Liver (tissue), 9 donors: Measurements from ENCODE around the gene CEP128. TPM values are rescaled to one million over a fixed set of nuclear protein-coding genes. Genes with fewer than 3 reads are reported as not detected.

ENCODE experiments used
- DNase-seq: peaks from one replicate; pipeline ENCODE4 v3.0.0-alpha.2; 2017; ENCODE audit warnings: low spot score
- H3K27ac ChIP-seq, 2 donors: one replicate each; pipeline ENCODE4 v1.7.0; 2013; ENCODE audit warnings: inconsistent platforms in 2 of 2, low read length in 2 of 2, control low read depth in 1 of 2, low read depth in 1 of 2, mild to moderate bottlenecking in 1 of 2
- H3K27me3 ChIP-seq, 4 donors: one replicate each; pipeline versions ENCODE4 v1.6.1 to v1.7.0; 2013; ENCODE audit warnings: low read length in 3 of 4, inconsistent platforms in 1 of 4, mild to moderate bottlenecking in 1 of 4, moderate library complexity in 1 of 4; ENCODE audit not compliant: control insufficient read depth in 4 of 4, insufficient read depth in 4 of 4
- H3K36me3 ChIP-seq, 4 donors: one replicate each; pipeline versions ENCODE4 v1.6.1 to v1.7.0; 2013; ENCODE audit warnings: low read length in 3 of 4, mild to moderate bottlenecking in 3 of 4, low read depth in 1 of 4, moderate library complexity in 1 of 4; ENCODE audit not compliant: control insufficient read depth in 4 of 4, insufficient read depth in 3 of 4
- H3K4me1 ChIP-seq, 4 donors: one replicate each; pipeline versions ENCODE4 v1.6.1 to v1.7.0; 2013; ENCODE audit warnings: low read length in 3 of 4, mild to moderate bottlenecking in 3 of 4, moderate library complexity in 1 of 4; ENCODE audit not compliant: control insufficient read depth in 4 of 4, insufficient read depth in 4 of 4
- H3K4me3 ChIP-seq, 3 donors: one replicate each; pipeline versions ENCODE4 v1.6.1 to v1.7.0; 2013; ENCODE audit warnings: low read length in 3 of 3, control low read depth in 1 of 3, low read depth in 1 of 3, mild to moderate bottlenecking in 1 of 3
- H3K9ac ChIP-seq, 2 donors: one replicate each; pipeline ENCODE4 v1.7.0; 2013; ENCODE audit warnings: low read length in 2 of 2, mild to moderate bottlenecking in 2 of 2, moderate library complexity in 2 of 2, control low read depth in 1 of 2, low read depth in 1 of 2
- H3K9me3 ChIP-seq, 4 donors: one replicate each; pipeline versions ENCODE4 v1.6.1 to v1.7.0; 2013; ENCODE audit warnings: low read length in 3 of 4; ENCODE audit not compliant: control insufficient read depth in 4 of 4
- EGR1 ChIP-seq, 2 donors: IDR thresholded peaks; 2 replicates each; pipeline ENCODE4 v1.6.1; 2016 to 2018; ENCODE audit warnings: antibody characterized with exemption in 2 of 2, low read depth in 2 of 2
- FOXA1 ChIP-seq: IDR thresholded peaks from 2 replicates; pipeline ENCODE4 v1.6.1; 2016; ENCODE audit warnings: antibody characterized with exemption
- FOXA2 ChIP-seq: IDR thresholded peaks from 2 replicates; pipeline ENCODE4 v1.6.1; 2016; ENCODE audit warnings: antibody characterized with exemption
- GABPA ChIP-seq, 2 donors: IDR thresholded peaks in 1 of 2; conservative IDR thresholded peaks in 1 of 2; 2 replicates each; pipeline ENCODE4 v1.6.1; 2016; ENCODE audit warnings: antibody characterized with exemption in 2 of 2, mild to moderate bottlenecking in 1 of 2, moderate library complexity in 1 of 2
- HNF4A ChIP-seq, 2 donors: conservative IDR thresholded peaks; 2 replicates each; pipeline ENCODE4 v1.6.1; 2016; ENCODE audit warnings: antibody characterized with exemption in 2 of 2, mild to moderate bottlenecking in 2 of 2
- HNF4G ChIP-seq: IDR thresholded peaks from 2 replicates; pipeline ENCODE4 v1.6.1; 2016; ENCODE audit warnings: antibody characterized with exemption
- JUND ChIP-seq, 2 donors: IDR thresholded peaks; 2 replicates each; pipeline ENCODE4 v1.6.1; 2016; ENCODE audit warnings: antibody characterized with exemption in 2 of 2
- NR2F2 ChIP-seq: IDR thresholded peaks from 2 replicates; pipeline ENCODE4 v1.6.1; 2016; ENCODE audit warnings: antibody characterized with exemption
- RAD21 ChIP-seq, 2 donors: IDR thresholded peaks; 2 replicates each; pipeline ENCODE4 v1.6.1; 2016; ENCODE audit warnings: antibody characterized with exemption in 2 of 2, mild to moderate bottlenecking in 2 of 2
- RXRA ChIP-seq, 2 donors: IDR thresholded peaks; 2 replicates each; pipeline ENCODE4 v1.6.1; 2017 to 2018; ENCODE audit warnings: antibody characterized with exemption in 2 of 2, mild to moderate bottlenecking in 1 of 2
- SP1 ChIP-seq: IDR thresholded peaks from 2 replicates; pipeline ENCODE4 v1.6.1; 2018; ENCODE audit warnings: antibody characterized with exemption, mild to moderate bottlenecking
- TAF1 ChIP-seq: conservative IDR thresholded peaks from 2 replicates; pipeline ENCODE4 v1.6.1; 2016; ENCODE audit warnings: antibody characterized with exemption, mild to moderate bottlenecking
- YY1 ChIP-seq: IDR thresholded peaks from 2 replicates; pipeline ENCODE4 v1.6.1; 2016; ENCODE audit warnings: antibody characterized with exemption, mild to moderate bottlenecking
- WGBS: extraction: QIAGEN DNeasy Blood & Tissue Kit; methylation state at CpG from one replicate; pipeline ENCODE4 v1.1.7; 2013; 5-methylcytosine and 5-hydroxymethylcytosine counted together
- polyA plus RNA-seq, 2 donors: library from polyadenylated mRNA; stranded (reverse) in 1 of 2; unstranded in 1 of 2; fragments of 200-250 nt in 1 of 2; fragments of >200 nt in 1 of 2; fragmentation: Nextera tagmentation in 1 of 2; extraction: Ambion mirVana in 1 of 2; gene quantifications; one replicate each; pipeline versions ENCODE4 v1.2.1 to v1.2.3, GENCODE V29; 2013 to 2015
- total RNA-seq, 2 donors: library from RNA; depleted of rRNA; stranded (reverse); fragments of >200 nt; gene quantifications; one replicate each; pipeline ENCODE4 v1.2.3, GENCODE V29; 2014
- TF ChIP-seq, protein P1 (sequence below): IDR thresholded peaks from 2 replicates; pipeline ENCODE4 v1.6.1; 2016; ENCODE audit warnings: antibody characterized with exemption
- TF ChIP-seq, protein P2 (sequence below): IDR thresholded peaks from 2 replicates; pipeline ENCODE4 v1.6.1; 2016; ENCODE audit warnings: antibody characterized with exemption, mild to moderate bottlenecking
- TF ChIP-seq, protein P3 (sequence below): fragments of 150-350 bp; IDR thresholded peaks from 2 replicates; pipeline ENCODE4 v1.5.1; 2017; ENCODE audit warnings: improper control_type of control experiment, low read depth, low read length; ENCODE audit not compliant: missing input control
- TF ChIP-seq, protein P4 (sequence below): IDR thresholded peaks from 2 replicates; pipeline ENCODE4 v1.6.1; 2016; ENCODE audit warnings: antibody characterized with exemption
- TF ChIP-seq, protein P5 (sequence below): IDR thresholded peaks from 2 replicates; pipeline ENCODE4 v1.6.1; 2016; ENCODE audit warnings: antibody characterized with exemption
- donor health status: healthy.
- donor health status: healthy.
- donor health status: healthy.
- donor health status: healthy.
- donor health status: healthy.

Gene CEP128
- total and polyA plus RNA-seq, 4 donors = 0.27 to 3.8 (median 1.4) TPM

DNA sequence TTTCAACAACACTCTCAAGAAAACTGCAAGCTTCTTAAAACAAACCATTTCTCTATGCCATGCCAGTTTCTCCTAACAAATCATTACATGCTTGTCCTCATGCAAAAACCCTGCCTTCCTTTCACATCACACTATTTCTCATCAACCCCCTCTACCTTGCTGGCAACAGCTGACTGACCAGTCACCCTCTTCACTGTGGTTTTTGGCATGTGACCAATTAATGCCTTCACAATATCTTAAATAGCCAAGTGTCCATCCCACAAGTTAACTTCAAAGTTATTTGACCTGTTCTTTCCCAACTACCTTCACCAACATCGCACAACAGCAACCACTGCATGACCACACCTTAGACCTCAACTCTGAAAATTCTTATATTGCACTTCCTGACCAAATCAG lies 159.6 kb downstream of the CEP128 start (continued):
- TF ChIP-seq, protein P1, sequence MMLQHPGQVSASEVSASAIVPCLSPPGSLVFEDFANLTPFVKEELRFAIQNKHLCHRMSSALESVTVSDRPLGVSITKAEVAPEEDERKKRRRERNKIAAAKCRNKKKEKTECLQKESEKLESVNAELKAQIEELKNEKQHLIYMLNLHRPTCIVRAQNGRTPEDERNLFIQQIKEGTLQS = no peak
- TF ChIP-seq EGR1 (IDR thresholded peaks at IDR 0.05; ENCODE audit: low read depth in 2 of 2) = no peak

DNA sequence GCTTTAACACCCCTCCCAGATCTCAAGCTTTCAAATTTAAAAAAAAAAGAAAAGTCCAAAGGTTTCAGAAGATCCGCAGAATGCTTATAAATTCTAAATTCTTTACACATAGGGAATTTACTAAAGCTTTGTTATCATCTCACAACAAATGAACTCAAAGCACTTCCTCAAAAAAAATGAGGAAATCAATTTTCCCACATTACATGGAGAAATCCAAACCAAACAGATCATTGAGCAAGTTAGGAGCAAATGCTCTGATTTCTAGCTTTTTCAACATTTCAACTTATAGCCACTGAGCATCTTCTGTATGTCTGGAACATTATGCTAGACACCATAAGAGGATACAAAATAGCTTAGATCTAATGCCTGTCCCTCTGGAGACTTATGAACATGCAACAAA lies 161.0 kb downstream of the CEP128 start:
- no peak overlapping the region for H3K9ac ChIP-seq
- H3K4me3 ChIP-seq = no peak overlapping the region
- TF ChIP-seq, protein P2, sequence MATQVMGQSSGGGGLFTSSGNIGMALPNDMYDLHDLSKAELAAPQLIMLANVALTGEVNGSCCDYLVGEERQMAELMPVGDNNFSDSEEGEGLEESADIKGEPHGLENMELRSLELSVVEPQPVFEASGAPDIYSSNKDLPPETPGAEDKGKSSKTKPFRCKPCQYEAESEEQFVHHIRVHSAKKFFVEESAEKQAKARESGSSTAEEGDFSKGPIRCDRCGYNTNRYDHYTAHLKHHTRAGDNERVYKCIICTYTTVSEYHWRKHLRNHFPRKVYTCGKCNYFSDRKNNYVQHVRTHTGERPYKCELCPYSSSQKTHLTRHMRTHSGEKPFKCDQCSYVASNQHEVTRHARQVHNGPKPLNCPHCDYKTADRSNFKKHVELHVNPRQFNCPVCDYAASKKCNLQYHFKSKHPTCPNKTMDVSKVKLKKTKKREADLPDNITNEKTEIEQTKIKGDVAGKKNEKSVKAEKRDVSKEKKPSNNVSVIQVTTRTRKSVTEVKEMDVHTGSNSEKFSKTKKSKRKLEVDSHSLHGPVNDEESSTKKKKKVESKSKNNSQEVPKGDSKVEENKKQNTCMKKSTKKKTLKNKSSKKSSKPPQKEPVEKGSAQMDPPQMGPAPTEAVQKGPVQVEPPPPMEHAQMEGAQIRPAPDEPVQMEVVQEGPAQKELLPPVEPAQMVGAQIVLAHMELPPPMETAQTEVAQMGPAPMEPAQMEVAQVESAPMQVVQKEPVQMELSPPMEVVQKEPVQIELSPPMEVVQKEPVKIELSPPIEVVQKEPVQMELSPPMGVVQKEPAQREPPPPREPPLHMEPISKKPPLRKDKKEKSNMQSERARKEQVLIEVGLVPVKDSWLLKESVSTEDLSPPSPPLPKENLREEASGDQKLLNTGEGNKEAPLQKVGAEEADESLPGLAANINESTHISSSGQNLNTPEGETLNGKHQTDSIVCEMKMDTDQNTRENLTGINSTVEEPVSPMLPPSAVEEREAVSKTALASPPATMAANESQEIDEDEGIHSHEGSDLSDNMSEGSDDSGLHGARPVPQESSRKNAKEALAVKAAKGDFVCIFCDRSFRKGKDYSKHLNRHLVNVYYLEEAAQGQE = no peak
- TF ChIP-seq HNF4G (no peak), NR2F2 (no peak), GABPA (IDR thresholded peaks at IDR 0.05 in 1 of 2, conservative IDR thresholded peaks at IDR 0.05 in 1 of 2) (no peak), EGR1 (IDR thresholded peaks at IDR 0.05; ENCODE audit: low read depth in 2 of 2) (no peak), TAF1 (no peak), RAD21 (IDR thresholded peaks at IDR 0.05) (no peak), JUND (IDR thresholded peaks at IDR 0.05) (no peak), SP1 (no peak), RXRA (IDR thresholded peaks at IDR 0.05) (no peak), FOXA2 (no peak), HNF4A (conservative IDR thresholded peaks at IDR 0.05) (no peak), YY1 (no peak), FOXA1 (no peak)
- TF ChIP-seq, protein P3, sequence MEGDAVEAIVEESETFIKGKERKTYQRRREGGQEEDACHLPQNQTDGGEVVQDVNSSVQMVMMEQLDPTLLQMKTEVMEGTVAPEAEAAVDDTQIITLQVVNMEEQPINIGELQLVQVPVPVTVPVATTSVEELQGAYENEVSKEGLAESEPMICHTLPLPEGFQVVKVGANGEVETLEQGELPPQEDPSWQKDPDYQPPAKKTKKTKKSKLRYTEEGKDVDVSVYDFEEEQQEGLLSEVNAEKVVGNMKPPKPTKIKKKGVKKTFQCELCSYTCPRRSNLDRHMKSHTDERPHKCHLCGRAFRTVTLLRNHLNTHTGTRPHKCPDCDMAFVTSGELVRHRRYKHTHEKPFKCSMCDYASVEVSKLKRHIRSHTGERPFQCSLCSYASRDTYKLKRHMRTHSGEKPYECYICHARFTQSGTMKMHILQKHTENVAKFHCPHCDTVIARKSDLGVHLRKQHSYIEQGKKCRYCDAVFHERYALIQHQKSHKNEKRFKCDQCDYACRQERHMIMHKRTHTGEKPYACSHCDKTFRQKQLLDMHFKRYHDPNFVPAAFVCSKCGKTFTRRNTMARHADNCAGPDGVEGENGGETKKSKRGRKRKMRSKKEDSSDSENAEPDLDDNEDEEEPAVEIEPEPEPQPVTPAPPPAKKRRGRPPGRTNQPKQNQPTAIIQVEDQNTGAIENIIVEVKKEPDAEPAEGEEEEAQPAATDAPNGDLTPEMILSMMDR = no peak
- TF ChIP-seq, protein P1 = no peak
- TF ChIP-seq, protein P4, sequence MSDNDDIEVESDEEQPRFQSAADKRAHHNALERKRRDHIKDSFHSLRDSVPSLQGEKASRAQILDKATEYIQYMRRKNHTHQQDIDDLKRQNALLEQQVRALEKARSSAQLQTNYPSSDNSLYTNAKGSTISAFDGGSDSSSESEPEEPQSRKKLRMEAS = no peak
- TF ChIP-seq, protein P5, sequence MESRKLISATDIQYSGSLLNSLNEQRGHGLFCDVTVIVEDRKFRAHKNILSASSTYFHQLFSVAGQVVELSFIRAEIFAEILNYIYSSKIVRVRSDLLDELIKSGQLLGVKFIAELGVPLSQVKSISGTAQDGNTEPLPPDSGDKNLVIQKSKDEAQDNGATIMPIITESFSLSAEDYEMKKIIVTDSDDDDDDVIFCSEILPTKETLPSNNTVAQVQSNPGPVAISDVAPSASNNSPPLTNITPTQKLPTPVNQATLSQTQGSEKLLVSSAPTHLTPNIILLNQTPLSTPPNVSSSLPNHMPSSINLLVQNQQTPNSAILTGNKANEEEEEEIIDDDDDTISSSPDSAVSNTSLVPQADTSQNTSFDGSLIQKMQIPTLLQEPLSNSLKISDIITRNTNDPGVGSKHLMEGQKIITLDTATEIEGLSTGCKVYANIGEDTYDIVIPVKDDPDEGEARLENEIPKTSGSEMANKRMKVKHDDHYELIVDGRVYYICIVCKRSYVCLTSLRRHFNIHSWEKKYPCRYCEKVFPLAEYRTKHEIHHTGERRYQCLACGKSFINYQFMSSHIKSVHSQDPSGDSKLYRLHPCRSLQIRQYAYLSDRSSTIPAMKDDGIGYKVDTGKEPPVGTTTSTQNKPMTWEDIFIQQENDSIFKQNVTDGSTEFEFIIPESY = no peak
- H3K27me3 ChIP-seq = no peaks in the 10 kb centered on the region
- H3K4me1 ChIP-seq = no peaks in the 10 kb centered on the region
- no peaks in the 10 kb centered on the region for H3K9me3 ChIP-seq
- 95% methylated on average over 1 of the region's 1 CpG for WGBS
- H3K27ac ChIP-seq = no peak overlapping the region
- no peak for DNase-seq
- no peaks in the 10 kb centered on the region for H3K36me3 ChIP-seq
